ENCODE data around the gene GATAD2B.

The GATAD2B gene

DNA sequence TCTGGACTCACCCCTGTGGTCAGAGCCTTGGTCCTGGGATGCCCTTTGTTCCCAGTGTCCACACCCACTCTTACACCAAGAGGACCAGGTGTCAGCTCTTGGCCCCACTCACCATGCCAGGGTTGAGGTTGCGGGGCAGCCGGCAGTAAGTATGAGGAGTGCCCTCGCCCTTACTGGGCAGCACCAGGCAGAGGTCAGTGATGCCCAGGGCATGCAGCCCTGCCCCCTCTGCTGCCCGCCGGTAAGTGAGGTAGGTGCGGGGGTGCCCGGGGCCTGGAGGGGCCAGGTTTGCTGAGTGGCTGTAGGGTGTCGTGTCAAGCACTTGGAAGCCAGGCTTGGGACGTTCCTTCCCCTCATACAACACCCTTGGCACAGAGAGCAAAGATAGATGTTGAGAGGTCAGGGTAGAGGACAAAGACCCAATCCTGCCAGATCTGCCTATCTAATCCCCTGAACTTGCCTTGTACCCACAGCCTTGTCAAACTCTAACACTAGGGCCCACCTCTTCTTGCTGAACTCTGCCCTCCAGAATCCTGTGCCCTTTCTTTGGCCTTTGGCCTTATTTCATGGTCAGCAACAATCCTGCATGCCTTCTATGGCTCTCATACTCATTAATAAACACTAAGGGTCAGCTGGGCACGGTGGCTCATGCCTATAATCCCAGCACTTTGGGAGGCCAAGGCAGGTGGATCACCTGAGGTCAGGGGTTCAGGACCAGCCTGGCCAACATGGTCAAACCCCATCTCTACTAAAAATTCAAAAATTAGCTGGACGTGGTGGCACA is 20.2 kb upstream of the GATAD2B start:
- Histone ChIP-seq H3K4me3 (ENCODE audit: low read depth, low read length) (no peak overlapping the region), H3K27ac (no peak overlapping the region), H3K36me3 (replicated peaks) (peaks cover 9% of the 10 kb centered on the region), H3K27me3 (replicated peaks) (no peaks in the 10 kb centered on the region)
- no peak for DNase-seq
- in situ Hi-C loops (cut with HindIII; ENCODE audit: low pct_ligation_motif_present, low sequenced_read_pairs), result no loop called here
- TF ChIP-seq, protein P1, sequence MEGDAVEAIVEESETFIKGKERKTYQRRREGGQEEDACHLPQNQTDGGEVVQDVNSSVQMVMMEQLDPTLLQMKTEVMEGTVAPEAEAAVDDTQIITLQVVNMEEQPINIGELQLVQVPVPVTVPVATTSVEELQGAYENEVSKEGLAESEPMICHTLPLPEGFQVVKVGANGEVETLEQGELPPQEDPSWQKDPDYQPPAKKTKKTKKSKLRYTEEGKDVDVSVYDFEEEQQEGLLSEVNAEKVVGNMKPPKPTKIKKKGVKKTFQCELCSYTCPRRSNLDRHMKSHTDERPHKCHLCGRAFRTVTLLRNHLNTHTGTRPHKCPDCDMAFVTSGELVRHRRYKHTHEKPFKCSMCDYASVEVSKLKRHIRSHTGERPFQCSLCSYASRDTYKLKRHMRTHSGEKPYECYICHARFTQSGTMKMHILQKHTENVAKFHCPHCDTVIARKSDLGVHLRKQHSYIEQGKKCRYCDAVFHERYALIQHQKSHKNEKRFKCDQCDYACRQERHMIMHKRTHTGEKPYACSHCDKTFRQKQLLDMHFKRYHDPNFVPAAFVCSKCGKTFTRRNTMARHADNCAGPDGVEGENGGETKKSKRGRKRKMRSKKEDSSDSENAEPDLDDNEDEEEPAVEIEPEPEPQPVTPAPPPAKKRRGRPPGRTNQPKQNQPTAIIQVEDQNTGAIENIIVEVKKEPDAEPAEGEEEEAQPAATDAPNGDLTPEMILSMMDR (IDR thresholded peaks at IDR 0.05; ENCODE audit: low read depth, low read length, missing control alignments), result no peak

DNA sequence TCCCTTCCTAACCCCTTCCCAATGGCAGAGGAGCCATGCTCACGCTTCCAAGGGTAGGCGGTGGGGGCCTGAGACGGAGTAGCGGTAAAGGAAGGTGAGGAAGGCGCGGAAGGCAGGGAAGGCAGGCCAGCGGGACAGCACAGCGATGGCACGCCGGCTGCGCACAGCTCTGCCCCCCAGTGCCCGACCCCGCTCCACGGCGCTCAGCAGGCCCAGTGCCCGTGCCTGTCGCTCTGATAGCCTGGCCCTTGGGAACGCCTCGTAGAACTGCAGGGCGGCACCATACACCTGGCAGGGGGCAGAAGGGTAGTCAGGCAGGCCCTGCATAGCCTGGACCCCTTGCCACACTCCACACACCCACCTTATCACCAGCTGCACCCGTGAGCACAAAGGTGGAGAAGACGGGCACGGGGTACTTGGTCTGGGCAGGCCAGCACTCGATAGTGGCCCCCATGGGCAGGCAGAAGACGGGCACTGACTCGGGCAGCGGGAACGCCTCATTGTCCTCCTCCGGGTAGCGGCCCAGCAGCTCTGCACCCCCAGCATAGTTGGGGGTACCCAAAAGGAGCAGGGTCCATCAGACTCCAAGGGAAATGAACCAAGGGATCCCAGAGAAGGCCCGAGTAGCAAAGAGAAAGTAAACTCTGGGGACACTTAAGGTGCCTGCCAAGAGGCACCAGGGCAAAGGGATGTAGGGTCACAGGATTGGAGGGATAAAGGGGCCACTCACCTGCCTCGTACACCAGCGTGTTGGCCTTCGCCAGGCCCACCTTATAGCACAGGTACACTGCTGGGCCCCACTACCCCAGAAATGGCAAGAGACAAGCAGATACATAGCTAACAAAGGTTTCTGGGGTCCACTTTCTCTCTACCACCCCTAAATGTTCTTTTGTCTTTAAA is 19.3 kb upstream of the GATAD2B start:
- in situ Hi-C loops (cut with HindIII; ENCODE audit: low pct_ligation_motif_present, low sequenced_read_pairs), result no loop called here
- H3K27me3 ChIP-seq (replicated peaks), result no peaks in the 10 kb centered on the region
- TF ChIP-seq, protein P1 (IDR thresholded peaks at IDR 0.05; ENCODE audit: low read depth, low read length, missing control alignments), result no peak
- no peak overlapping the region for H3K27ac ChIP-seq
- H3K36me3 ChIP-seq (replicated peaks), result peaks cover 16% of the 10 kb centered on the region
- H3K4me3 ChIP-seq (ENCODE audit: low read depth, low read length), result no peak overlapping the region
- no peak for DNase-seq

DNA sequence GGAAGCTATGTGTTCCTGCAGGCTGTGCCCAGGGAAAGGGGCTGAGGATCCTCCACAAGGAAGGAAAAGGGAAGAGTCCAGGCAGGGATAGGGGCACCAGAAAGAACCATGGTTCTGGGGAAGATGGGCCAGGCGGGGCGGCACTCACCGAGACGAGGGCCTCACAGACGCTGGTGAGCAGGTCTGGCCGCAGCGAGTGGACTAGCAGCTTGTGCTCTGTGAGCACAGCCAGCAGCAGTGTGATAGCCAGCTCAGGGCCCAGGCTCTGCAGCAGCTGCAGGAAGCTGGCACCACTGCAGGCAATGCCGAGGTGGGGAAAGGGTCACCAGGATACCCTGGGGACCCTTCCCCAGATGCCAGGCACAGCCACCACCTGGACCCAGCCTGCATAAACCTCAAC is 18.0 kb upstream of the GATAD2B start:
- no peaks in the 10 kb centered on the region for H3K27me3 ChIP-seq (replicated peaks)
- H3K4me3 ChIP-seq (ENCODE audit: low read depth, low read length), result no peak overlapping the region
- H3K27ac ChIP-seq, result no peak overlapping the region
- DNase-seq, result no peak
- in situ Hi-C loops (cut with HindIII; ENCODE audit: low pct_ligation_motif_present, low sequenced_read_pairs), result no loop called here
- peaks cover 27% of the 10 kb centered on the region for H3K36me3 ChIP-seq (replicated peaks)
- TF ChIP-seq, protein P1 (IDR thresholded peaks at IDR 0.05; ENCODE audit: low read depth, low read length, missing control alignments), result no peak

DNA sequence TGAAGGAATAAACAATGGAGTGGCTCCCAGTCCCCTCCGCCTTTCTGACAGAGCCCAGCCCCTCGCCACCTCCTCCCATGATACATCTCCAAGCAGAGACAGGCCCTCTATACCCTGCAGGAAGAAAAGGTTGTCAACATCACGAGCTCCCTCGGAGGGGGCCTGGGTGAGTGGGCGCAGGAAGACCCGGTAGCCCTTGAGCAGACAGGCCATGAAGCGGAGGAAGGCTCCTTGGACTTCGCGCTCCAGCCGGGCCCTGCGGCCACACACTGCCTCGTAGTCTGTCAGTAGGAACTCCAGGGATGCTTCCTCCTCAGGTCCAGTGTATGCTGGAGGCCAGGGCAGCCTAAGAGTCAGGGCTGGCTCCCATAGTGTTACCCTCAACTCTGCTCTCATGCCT is 16.7 kb upstream of the GATAD2B start:
- in situ Hi-C loops (cut with HindIII; ENCODE audit: low pct_ligation_motif_present, low sequenced_read_pairs), result no loop called here
- no peak for DNase-seq
- H3K27me3 ChIP-seq (replicated peaks), result no peaks in the 10 kb centered on the region
- TF ChIP-seq, protein P1 (IDR thresholded peaks at IDR 0.05; ENCODE audit: low read depth, low read length, missing control alignments), result no peak
- H3K4me3 ChIP-seq (ENCODE audit: low read depth, low read length), result no peak overlapping the region
- H3K27ac ChIP-seq, result no peak overlapping the region
- peaks cover 36% of the 10 kb centered on the region for H3K36me3 ChIP-seq (replicated peaks)

DNA sequence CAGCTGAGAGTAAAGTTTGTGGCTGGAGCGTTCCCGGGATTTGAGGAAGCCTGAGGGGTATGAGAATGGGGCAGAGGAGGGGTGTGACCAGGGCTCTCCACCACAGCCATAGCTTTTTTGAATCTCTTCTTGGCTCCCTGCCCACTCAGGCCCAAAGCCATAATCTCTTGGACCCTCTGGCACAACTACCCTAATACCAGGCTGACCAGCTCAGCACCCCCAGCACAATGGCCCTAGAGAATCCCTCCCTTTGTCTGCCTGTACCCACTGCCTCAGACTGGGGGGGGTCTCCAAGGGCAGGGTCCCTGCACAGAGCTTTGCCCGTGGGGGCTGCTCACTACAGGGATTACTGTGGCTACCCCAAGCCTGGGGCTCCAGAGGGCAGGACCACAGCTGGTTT is 16.2 kb upstream of the GATAD2B start:
- H3K36me3 ChIP-seq (replicated peaks), result peaks cover 41% of the 10 kb centered on the region
- no peaks in the 10 kb centered on the region for H3K27me3 ChIP-seq (replicated peaks)
- no peak overlapping the region for H3K4me3 ChIP-seq (ENCODE audit: low read depth, low read length)
- no peak overlapping the region for H3K27ac ChIP-seq
- TF ChIP-seq, protein P1 (IDR thresholded peaks at IDR 0.05; ENCODE audit: low read depth, low read length, missing control alignments), result no peak
- no peak for DNase-seq
- in situ Hi-C loops (cut with HindIII; ENCODE audit: low pct_ligation_motif_present, low sequenced_read_pairs), result no loop called here
